H9 (cell line): ENCODE data around the gene C2orf49. TPM values are rescaled to one million over a fixed set of nuclear protein-coding genes. Genes with fewer than 3 reads are reported as not detected.

Experiments used
- DNase-seq: peaks from one replicate; pipeline ENCODE4 v3.0.0-alpha.2; 2017
- H2AFZ ChIP-seq: one replicate; pipeline ENCODE4 v1.6.1; 2013; ENCODE audit warnings: mild to moderate bottlenecking, low read length, control low read depth, moderate library complexity
- H2AK5ac ChIP-seq: 2 replicates; pipeline ENCODE4 v1.6.1; 2013; ENCODE audit warnings: low read length, control low read depth, mixed read lengths; ENCODE audit not compliant: insufficient read length
- H2BK120ac ChIP-seq: one replicate; pipeline ENCODE4 v1.6.1; 2013; ENCODE audit warnings: low read depth, mild to moderate bottlenecking, low read length, control low read depth, inconsistent platforms; ENCODE audit not compliant: poor library complexity, severe bottlenecking
- H2BK12ac ChIP-seq: 2 replicates; pipeline ENCODE4 v1.6.1; 2013; ENCODE audit warnings: low read length, control low read depth, mixed read lengths, low read depth; ENCODE audit not compliant: insufficient read length
- H2BK15ac ChIP-seq: 2 replicates; pipeline ENCODE4 v1.6.1; 2013; ENCODE audit warnings: low read depth, low read length, control low read depth
- H2BK20ac ChIP-seq: one replicate; pipeline ENCODE4 v1.6.1; 2013; ENCODE audit warnings: low read depth, mild to moderate bottlenecking, low read length, control low read depth, inconsistent platforms; ENCODE audit not compliant: poor library complexity, severe bottlenecking
- H2BK5ac ChIP-seq: 2 replicates; pipeline ENCODE4 v1.6.1; 2013; ENCODE audit warnings: low read length, control low read depth, mixed read lengths; ENCODE audit not compliant: insufficient read length
- H3K14ac ChIP-seq: 2 replicates; pipeline ENCODE4 v1.6.1; 2013; ENCODE audit warnings: low read length, control low read depth; ENCODE audit not compliant: insufficient read depth
- H3K18ac ChIP-seq: 2 replicates; pipeline ENCODE4 v1.6.1; 2013; ENCODE audit warnings: low read depth, mild to moderate bottlenecking, mixed read lengths, low read length, control low read depth; ENCODE audit not compliant: insufficient read length
- H3K23ac ChIP-seq: 2 replicates; pipeline ENCODE4 v1.6.1; 2013; ENCODE audit warnings: low read length, control low read depth, mixed read lengths, low read depth; ENCODE audit not compliant: insufficient read length
- H3K23me2 ChIP-seq: 2 replicates; pipeline ENCODE4 v1.6.1; 2013; ENCODE audit warnings: low read depth, mild to moderate bottlenecking, mixed read lengths, low read length, control low read depth; ENCODE audit not compliant: insufficient read length, poor library complexity, severe bottlenecking
- H3K27ac ChIP-seq: 2 replicates; pipeline ENCODE4 v1.5.1; 2013; ENCODE audit warnings: low read length, control low read depth, mixed read lengths, low read depth; ENCODE audit not compliant: insufficient read length
- H3K27me3 ChIP-seq: 2 replicates; pipeline ENCODE4 v1.6.1; 2013; ENCODE audit warnings: low read length, control low read depth, inconsistent platforms; ENCODE audit not compliant: insufficient read depth
- H3K4ac ChIP-seq: 2 replicates; pipeline ENCODE4 v1.6.1; 2013; ENCODE audit warnings: low read depth, mild to moderate bottlenecking, control low read depth, inconsistent platforms, low read length, moderate library complexity
- H3K4me1 ChIP-seq: 2 replicates; pipeline ENCODE4 v1.6.1; 2013; ENCODE audit warnings: low read length, control low read depth, inconsistent platforms; ENCODE audit not compliant: insufficient read depth
- H3K4me2 ChIP-seq: 2 replicates; pipeline ENCODE4 v1.6.1; 2013; ENCODE audit warnings: low read length, control low read depth, mixed read lengths; ENCODE audit not compliant: insufficient read length, insufficient read depth
- H3K56ac ChIP-seq: 2 replicates; pipeline ENCODE4 v1.6.1; 2013; ENCODE audit warnings: low read depth, mild to moderate bottlenecking, mixed read lengths, low read length, control low read depth; ENCODE audit not compliant: insufficient read length
- H3K79me1 ChIP-seq: 2 replicates; pipeline ENCODE4 v1.6.1; 2013; ENCODE audit warnings: low read depth, mild to moderate bottlenecking, moderate library complexity, low read length, control low read depth, inconsistent platforms; ENCODE audit not compliant: insufficient read depth, poor library complexity, severe bottlenecking
- H3K79me2 ChIP-seq: 2 replicates; pipeline ENCODE4 v1.6.1; 2013; ENCODE audit warnings: low read length, control low read depth, inconsistent platforms; ENCODE audit not compliant: insufficient read depth
- H3K9ac ChIP-seq: 2 replicates; pipeline ENCODE4 v1.6.1; 2013; ENCODE audit warnings: low read length, control low read depth, mixed read lengths; ENCODE audit not compliant: insufficient read length; ENCODE audit errors: extremely low read depth
- H3K9me3 ChIP-seq: one replicate; pipeline ENCODE4 v1.6.1; 2013; ENCODE audit warnings: low read depth, low read length, inconsistent platforms; ENCODE audit not compliant: control insufficient read depth
- H3T11ph ChIP-seq: one replicate; pipeline ENCODE4 v1.6.1; 2013; ENCODE audit warnings: mild to moderate bottlenecking, low read length, control low read depth, inconsistent platforms
- H4K20me1 ChIP-seq: one replicate; pipeline ENCODE4 v1.6.1; 2013; ENCODE audit not compliant: control insufficient read depth, insufficient read length, insufficient read depth
- H4K5ac ChIP-seq: 2 replicates; pipeline ENCODE4 v1.6.1; 2013; ENCODE audit warnings: low read depth, mild to moderate bottlenecking, mixed read lengths, low read length, control low read depth; ENCODE audit not compliant: insufficient read length
- H4K8ac ChIP-seq: replicated peaks from 2 replicates; pipeline ENCODE4 v1.6.1; 2013; ENCODE audit warnings: low read length, control low read depth, mixed read lengths, low read depth; ENCODE audit not compliant: insufficient read length
- H4K91ac ChIP-seq: 2 replicates; pipeline ENCODE4 v1.6.1; 2013; ENCODE audit warnings: low read depth, mild to moderate bottlenecking, moderate library complexity, mixed read lengths, low read length, control low read depth; ENCODE audit not compliant: insufficient read length
- H3K27ac Mint-ChIP-seq, 3 experiments: 2 replicates in 2 of 3; 3 replicates in 1 of 3; pipeline ENCODE4 v1.8.0; 2020 to 2021; ENCODE audit warnings: mixed read lengths in 3 of 3, mild to moderate bottlenecking in 1 of 3, moderate library complexity in 1 of 3
- H3K27me3 Mint-ChIP-seq: 2 replicates; pipeline ENCODE4 v1.8.0; 2021; ENCODE audit warnings: low read depth, mild to moderate bottlenecking, moderate library complexity, mixed read lengths
- H3K36me3 Mint-ChIP-seq, 3 experiments: 2 replicates in 2 of 3; 3 replicates in 1 of 3; pipeline ENCODE4 v1.8.0; 2020 to 2021; ENCODE audit warnings: low read depth in 3 of 3, mixed read lengths in 3 of 3; ENCODE audit not compliant: insufficient read depth in 1 of 3
- H3K4me1 Mint-ChIP-seq, 2 experiments: 2 replicates each; pipeline ENCODE4 v1.8.0; 2020; ENCODE audit warnings: mixed read lengths in 2 of 2
- H3K4me3 Mint-ChIP-seq, 2 experiments: 2 replicates in 1 of 2; 3 replicates in 1 of 2; pipeline ENCODE4 v1.8.0; 2020 to 2021; ENCODE audit warnings: mild to moderate bottlenecking in 2 of 2, mixed read lengths in 2 of 2, moderate library complexity in 1 of 2
- H3K9me3 Mint-ChIP-seq, 2 experiments: 2 replicates in 1 of 2; 3 replicates in 1 of 2; pipeline ENCODE4 v1.8.0; 2020; ENCODE audit warnings: mild to moderate bottlenecking in 2 of 2, mixed read lengths in 2 of 2, moderate library complexity in 1 of 2
- WGBS: extraction: QIAGEN DNeasy Blood & Tissue Kit; methylation state at CpG from one replicate; pipeline ENCODE4 v1.1.7; 2013; ENCODE audit warnings: missing lambda C conversion rate, low lambda C conversion rate, mixed read lengths; ENCODE audit not compliant: insufficient read length; ENCODE audit errors: extremely low coverage; 5-methylcytosine and 5-hydroxymethylcytosine counted together
- total RNA-seq: library from RNA; stranded (reverse); gene quantifications from 2 replicates; pipeline ENCODE4 v1.2.1, GENCODE V29; 2021
- TF ChIP-seq, protein P1 (sequence below): fragments of 200-600 bp; sonication (generic); conservative IDR thresholded peaks from 3 replicates; pipeline ENCODE4 v1.8.0; 2021; ENCODE audit warnings: antibody characterized with exemption, mild to moderate bottlenecking

C2orf49 gene
- total RNA-seq, 1 experiment from 2014 or later = 18.8 TPM

DNA sequence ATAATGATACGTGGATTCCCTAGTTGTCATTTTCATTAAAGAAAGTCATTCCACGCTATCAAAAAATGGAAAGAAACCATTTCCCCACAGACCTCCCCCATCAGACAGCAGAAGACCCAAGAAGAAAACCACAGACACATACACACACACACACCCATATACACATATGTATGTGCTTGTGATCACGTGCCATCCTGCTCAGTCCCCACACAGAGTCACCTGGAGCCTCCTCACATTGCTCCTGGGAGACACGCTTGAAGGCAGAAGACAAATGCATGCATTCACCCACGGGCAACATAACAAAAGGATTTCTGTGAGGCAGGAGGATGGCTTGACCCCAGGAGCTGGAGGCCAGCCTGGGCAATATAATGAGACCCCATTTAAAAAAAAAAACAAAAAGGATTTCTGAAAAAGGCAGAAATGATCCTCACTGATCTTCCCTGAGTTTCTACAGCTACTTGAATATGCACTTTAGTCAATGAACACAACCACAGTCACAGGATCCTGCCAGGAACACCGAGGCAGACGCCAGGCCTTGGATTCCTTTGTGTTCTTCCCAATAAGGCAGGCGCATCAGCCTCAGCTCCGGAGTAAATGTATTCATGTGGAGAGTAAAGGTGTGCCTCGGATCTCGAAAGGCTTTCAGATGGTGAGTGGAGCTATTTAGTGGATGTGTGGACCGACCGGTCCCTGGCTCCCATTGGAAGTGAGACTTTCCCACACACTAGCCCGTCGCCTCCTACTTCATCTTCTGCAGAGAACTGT is 28.8 kb upstream of the C2orf49 start:
- no peak for DNase-seq
- Histone ChIP-seq H2AFZ (no peak overlapping the region), H4K8ac (no peak overlapping the region), H3K23me2 (no peaks in the 10 kb centered on the region), H3K4me2 (no peak overlapping the region), H2AK5ac (no peak overlapping the region), H3K56ac (no peak overlapping the region), H3K9ac (no peak overlapping the region), H4K20me1 (no peaks in the 10 kb centered on the region), H3K4me1 (no peaks in the 10 kb centered on the region; the same call in 1 of the 2 replicates), H3T11ph (no peak overlapping the region), H3K23ac (no peak overlapping the region), H4K91ac (no peak overlapping the region), H3K4ac (no peak overlapping the region), H3K9me3 (no peaks in the 10 kb centered on the region), H3K18ac (no peak overlapping the region), H3K79me1 (peaks cover 5% of the 10 kb centered on the region), H3K27me3 (no peaks in the 10 kb centered on the region), H2BK20ac (no peak overlapping the region), H3K79me2 (no peaks in the 10 kb centered on the region; the same call in 1 of the 2 replicates), H2BK5ac (no peak overlapping the region), H3K14ac (no peak overlapping the region), H4K5ac (no peak overlapping the region), H2BK120ac (no peak overlapping the region), H2BK12ac (no peak overlapping the region), H2BK15ac (no peak overlapping the region), H3K27ac (no peak overlapping the region)
- Mint-ChIP-seq H3K27ac (peak overlapping the region in 2 of 3 experiments; percentile 43 to 68; a peak in 5 of 7 replicates), H3K9me3 (no peaks in the 10 kb centered on the region), H3K4me1 (peaks cover 15 to 16% of the 10 kb centered on the region in 2 experiments), H3K27me3 (no peaks in the 10 kb centered on the region), H3K36me3 (peaks cover 4 to 22% (median 12%) of the 10 kb centered on the region in 3 experiments; a peak in 6 of 7 replicates), H3K4me3 (no peak overlapping the region)
- no CpG with 5 or more reads among the region's 15 CpGs for WGBS
- TF ChIP-seq, protein P1, sequence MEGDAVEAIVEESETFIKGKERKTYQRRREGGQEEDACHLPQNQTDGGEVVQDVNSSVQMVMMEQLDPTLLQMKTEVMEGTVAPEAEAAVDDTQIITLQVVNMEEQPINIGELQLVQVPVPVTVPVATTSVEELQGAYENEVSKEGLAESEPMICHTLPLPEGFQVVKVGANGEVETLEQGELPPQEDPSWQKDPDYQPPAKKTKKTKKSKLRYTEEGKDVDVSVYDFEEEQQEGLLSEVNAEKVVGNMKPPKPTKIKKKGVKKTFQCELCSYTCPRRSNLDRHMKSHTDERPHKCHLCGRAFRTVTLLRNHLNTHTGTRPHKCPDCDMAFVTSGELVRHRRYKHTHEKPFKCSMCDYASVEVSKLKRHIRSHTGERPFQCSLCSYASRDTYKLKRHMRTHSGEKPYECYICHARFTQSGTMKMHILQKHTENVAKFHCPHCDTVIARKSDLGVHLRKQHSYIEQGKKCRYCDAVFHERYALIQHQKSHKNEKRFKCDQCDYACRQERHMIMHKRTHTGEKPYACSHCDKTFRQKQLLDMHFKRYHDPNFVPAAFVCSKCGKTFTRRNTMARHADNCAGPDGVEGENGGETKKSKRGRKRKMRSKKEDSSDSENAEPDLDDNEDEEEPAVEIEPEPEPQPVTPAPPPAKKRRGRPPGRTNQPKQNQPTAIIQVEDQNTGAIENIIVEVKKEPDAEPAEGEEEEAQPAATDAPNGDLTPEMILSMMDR = no peak
